Effector CD8-positive, alpha-beta T cell (primary cell): Measurements from ENCODE around the gene FSTL4.
A peak's percentile ranks its signal among the peaks of the same experiment; 100 is the strongest.

Source experiments
- DNase-seq: peaks from one replicate; lab custom pipeline; 2025; lab: John Stamatoyannopoulos, UW

FSTL4 gene

DNA sequence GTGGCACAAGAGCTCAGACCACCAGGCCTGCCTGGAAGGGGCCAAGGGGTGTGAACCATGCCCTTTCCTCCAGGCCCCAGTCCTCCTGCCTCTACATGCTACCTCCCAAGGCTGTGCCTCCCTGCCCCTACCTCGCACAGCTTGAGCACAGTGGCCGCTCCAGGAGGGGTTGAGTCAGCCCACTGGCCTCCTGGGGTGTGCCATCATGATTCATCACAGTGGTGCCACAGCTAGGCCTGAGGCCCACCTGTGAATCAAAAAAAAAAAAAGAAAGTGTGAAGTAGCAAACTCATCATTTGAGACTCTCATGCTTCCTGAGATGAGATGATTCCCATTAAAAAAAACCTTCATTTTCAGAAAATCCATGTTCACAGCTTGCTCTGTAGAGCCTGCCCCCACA, 320.0 kb downstream of the FSTL4 start:
- no peak for DNase-seq

DNA sequence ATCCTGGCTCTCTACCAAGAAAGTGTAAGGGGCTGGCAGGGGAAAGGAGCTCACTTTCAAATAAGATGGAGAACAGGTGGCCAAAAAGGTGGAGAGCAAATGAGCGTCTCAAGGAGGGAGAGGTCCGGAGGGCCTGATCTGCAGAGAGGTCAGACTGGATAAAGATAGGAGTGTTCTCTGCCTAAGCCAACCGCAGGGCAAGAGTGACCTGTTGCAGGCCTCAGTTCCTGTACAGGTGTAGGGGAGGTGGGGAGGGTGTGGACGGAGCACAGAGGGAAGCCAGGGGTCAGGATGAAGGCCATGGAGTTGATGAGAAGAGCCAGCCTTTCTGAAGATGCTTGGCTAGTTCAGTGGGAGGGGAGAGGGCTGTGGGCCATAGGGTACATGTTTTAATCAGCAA, 320.8 kb downstream of the FSTL4 start:
- DNase-seq = no peak

GRCh38 chr5:133290669-133291240, 321.6 kb downstream of the FSTL4 start:
- no peak for DNase-seq

DNA sequence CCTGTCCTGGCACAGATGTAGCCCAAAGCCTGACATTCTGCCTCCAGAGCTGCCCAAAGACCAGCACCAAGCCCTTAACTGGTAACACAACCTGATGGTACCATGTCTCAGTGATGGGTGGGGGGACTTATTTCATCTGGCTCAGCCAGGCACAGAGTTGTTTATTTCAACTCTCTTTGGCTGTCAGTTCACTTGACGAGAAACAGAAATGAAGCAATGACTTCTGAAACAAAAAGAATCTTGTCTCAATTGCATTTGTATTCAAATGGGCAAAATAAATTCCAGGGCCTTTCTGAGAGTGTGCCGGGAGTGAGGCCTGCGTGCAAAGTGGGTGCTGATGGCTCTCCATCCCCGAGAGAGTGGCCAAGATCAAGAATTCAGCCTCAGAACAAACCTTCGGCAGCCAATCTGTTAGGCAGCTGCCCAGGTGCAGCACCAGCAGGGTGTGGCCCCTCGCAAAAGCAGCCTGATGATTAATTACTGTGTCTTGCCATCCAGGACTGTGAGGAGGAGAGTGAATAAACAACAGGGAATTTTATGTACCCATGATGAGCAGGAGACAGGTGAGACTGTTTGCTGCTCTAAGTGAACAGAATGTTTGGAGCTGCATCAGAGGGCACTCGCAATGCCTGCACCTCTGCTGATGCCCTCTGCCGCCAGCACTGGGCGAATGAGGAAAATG, 322.5 kb downstream of the FSTL4 start:
- no peak for DNase-seq

GRCh38 chr5:133287500-133287899, 324.8 kb downstream of the FSTL4 start:
- DNase-seq = peak; percentile 7

DNA sequence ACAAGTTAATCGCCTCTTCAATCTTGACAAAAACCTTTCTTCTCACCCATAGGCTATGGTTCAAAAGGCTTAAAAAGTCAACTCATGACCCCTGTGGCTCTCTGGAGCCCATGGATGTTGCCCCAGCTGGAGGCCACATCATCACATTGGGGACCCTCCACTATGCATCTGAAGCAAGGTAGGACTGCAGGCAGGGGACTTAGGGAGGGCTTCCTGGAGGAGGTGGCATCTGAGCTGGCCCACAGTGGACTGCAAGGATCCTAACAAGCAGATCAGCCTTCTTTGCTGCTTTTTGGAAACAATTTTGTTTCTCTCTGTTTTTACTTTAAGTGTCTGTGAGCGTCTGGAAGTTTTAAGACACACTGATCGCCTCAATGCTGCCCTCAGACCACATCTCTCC, 325.9 kb downstream of the FSTL4 start:
- no peak for DNase-seq

GRCh38 chr5:133285583-133286021, 326.7 kb downstream of the FSTL4 start:
- DNase-seq = no peak

DNA sequence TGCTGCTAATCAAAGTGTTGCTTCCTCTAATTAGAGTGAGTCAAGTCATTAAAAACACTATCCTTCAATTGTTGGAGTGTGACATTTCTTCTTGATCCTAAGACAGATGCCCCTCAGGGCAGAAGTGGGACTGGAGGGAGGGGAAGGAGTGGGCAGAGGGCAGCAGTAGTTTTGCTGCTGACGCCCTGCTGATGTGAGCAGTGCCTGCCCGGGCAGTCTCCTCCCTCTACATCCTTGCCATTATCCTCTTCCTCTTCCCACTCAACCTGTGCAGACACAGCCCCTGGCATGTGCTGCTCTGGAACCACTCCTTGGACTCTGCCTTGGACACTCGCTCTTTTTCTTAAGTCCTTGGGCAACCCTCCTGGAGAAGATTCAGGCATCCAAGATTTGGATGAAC, 328.0 kb downstream of the FSTL4 start:
- DNase-seq = no peak

DNA sequence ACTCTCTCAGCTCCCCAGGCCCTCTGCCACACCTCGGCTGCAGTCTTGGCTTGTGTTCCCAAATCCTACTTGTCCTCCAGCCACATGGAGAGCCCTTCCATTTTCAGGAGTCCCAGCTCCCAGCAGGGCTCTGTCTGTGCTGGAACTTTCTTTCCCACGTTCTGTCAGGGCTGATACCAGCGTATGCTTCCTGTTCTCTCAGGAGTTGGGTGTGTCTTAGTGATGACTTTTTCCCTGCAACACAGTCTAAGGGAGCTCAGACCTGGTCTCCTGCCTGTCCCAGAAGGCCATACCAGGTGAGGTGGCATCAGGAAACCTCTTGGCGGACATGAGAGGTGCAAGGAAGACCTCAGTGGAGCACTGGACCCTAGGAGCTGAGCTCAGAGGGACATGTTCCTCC, 334.0 kb downstream of the FSTL4 start:
- no peak for DNase-seq

DNA sequence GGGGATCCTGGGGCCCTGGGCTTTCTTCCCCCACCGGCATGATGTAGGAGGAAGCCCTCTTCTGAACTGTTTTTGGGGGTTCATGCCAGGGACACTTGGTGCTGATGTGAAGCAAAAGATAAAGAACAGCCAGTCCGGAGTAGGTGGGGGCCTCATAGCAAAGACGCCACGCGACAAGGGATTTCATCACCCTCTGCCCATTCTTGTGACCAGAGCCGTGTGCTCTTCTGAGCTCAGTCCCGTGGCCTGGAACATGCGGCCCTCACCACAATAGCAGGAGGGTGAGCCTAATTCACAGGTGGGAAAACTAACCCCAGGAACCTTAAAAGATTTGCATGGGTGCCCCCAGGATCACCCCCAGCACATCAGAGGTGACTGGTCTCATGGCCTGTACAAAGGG, 334.6 kb downstream of the FSTL4 start:
- DNase-seq = no peak

DNA sequence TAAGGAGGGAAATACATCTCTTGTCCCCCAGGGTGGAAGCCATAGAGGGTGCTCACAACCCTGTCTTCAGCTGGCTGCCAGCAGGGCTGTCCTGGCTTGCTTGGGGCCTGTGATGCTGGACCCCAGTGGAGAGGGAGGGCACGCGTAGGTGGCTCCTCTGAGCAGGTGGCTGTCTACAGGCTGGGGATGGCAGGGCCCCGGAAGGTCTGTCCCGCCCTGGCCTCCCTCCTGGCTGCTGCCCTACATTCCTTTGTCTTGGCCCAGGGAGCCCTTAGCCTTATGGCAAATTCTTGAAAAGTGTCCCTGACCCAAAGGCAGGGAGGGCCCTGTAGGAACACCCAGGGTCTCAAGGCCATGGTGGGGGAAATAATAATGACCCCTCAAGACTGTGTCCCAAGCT, 336.2 kb downstream of the FSTL4 start:
- no peak for DNase-seq

- no peak for DNase-seq
Measured at GRCh38 chr5:133275631-133276030, 336.7 kb downstream of the FSTL4 start.

GRCh38 chr5:133274597-133274935, 337.8 kb downstream of the FSTL4 start:
- no peak for DNase-seq

DNA sequence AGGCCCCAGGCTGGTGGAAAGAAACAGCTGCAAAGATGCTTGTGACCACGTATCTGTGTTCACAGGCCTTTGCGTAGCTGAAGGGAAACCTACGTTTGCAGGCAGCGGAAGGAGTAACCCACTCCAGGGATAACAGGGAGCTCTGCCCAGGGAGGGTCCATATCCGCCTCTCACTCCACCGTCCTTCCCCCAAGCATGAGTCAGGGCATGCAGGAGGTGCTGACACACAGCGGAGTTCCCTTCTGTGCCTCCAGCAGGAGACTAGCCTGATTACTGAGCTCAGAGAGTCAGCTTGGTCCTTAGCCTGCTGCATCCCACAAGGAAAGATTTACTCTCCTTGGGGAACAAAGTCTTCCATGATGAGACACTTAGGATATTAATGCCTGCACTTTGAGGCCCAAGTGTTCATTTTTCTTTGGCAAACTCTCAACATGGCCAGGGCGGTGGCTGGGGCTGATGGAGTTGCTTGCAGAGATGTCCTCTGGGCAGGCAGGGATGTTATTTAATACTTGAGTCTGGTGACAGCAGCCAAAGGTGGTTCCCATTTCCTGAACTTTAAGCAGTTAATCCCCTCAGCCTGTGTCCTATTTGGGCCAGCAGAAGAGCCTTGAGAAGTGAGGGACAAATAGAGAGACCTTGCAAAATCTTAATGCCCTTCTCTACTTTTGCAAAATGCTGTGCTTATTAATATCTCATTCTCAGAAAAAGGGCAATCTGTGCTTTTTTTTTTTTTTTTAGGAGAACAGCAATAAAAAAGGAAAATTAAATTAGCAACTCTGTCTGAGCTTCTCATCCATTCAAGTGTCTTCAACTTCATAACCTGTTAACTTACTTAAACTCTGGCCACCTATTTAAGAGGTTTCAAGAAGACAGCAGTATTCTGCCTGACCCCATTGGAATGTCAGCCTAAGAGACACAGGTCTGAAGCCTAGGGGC, 338.4 kb downstream of the FSTL4 start:
- DNase-seq = no peak

DNA sequence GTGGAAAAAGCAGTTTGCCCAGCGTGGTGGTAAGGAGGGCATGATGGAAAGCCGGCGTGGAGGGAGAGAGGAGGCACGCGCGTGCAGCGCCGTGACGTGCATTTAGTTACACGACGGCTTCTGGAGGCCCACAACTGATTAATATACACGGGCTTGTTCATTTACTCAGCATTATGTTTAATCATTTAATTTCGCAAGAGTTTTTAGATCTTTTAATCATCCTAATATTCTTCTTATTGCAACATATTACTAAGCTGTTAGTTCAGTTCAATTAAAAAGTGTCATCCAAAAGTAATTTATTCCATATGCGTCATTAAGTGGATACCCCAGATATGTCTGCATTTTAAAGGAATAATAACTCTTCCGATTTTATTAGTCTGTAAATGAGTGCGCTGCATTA, 340.0 kb downstream of the FSTL4 start:
- DNase-seq = no peak

DNA sequence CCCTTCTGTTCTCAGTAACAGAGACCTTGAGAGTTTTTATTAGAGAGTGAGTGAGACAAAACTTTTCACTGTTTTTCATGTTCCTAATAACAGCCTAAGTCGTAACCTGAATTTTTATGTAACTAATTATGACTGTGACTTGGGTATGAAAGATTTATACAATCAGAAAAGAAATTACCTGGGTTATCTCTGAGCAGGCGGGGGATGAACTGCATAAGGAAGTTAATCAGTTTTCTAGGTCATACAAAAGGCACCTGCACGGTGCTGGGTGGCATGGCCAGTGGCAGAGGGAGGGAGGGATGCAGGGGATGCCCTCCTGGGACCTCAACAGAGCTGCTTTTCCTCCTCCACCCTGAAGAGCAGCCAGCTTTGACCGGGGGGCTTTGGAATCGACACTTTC, 340.7 kb downstream of the FSTL4 start:
- DNase-seq = no peak

DNA sequence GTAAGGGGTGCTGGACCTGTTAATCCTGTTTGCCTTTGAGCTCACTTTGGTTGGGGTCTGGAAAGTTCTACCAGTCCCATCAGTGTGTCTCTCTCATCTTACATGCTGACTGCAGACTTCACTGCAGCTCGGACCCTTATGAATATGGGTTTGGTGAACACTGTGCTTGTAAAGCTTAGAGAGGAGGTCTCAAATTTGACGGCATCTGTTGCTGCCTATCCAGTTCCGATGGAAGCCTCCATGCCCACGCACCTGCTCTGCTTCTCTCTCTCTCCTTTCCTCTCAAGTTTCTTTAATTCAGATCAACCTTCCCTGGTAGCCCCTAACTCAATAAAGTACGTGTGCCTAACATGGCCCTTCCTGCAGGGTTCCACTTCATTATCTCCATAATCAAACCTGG, 342.6 kb downstream of the FSTL4 start:
- no peak for DNase-seq

GRCh38 chr5:133267601-133268000, 344.7 kb downstream of the FSTL4 start:
- no peak for DNase-seq

DNA sequence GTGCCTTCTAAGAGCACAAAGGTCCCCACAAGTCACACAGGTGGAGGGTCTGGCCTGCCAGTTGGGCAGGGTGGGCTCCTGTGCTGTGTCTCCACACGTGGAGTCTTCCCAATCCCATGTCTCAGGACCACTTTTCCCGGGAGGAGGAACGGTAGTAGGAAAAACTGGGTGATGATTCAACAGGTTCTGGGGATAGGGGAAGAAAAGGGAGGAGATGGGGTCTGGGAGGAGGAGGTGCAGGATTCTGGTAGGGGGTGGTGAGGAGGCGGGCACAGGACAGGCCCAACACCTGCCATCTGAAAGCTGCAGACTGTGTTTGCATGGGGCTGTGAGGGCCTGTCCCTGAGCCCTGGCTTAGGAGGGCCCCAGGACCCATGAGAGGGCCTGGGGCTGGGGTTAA, 345.4 kb downstream of the FSTL4 start:
- DNase-seq = no peak

DNA sequence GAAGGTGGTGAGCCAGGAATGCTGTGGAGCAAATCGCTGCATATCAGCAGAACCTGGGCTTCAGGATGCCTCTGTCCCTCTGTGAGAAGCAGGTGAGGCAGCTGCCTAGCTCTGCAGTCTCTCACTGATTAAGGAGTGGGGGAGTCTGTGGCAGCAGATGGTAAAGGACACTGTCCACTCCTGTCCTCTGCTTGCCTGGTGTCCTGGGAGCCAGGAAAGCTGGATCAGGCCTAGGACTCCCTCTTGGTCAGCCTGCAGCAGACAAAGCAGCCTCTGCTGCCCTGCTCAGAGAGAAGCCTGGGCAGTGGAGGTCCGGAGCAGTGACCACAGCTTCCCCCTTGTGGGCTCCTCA, 345.8 kb downstream of the FSTL4 start:
- no peak for DNase-seq

- DNase-seq = no peak
Measured at GRCh38 chr5:133265720-133266526, 346.4 kb downstream of the FSTL4 start.

DNA sequence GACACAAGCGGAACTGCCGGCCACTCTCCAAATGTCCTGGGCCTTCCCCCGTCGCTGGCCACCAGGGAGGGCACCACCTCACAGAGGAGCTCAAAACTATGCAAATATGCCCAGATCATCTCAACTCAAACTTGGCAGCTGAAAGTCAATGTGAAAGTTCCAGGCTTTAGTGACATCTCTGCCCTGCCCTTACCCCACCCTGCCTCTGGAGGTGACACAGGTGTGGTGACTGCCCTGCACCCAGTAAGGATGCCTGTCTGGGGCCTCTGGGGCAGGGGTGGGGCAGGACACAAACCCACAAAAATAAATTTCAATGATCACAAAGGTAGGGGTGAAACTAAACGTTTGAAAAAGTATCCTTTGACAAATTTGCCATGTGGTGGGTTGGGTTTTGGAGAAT, 347.1 kb downstream of the FSTL4 start:
- DNase-seq = no peak
